ENCODE results near the gene SMARCC1.

DNA sequence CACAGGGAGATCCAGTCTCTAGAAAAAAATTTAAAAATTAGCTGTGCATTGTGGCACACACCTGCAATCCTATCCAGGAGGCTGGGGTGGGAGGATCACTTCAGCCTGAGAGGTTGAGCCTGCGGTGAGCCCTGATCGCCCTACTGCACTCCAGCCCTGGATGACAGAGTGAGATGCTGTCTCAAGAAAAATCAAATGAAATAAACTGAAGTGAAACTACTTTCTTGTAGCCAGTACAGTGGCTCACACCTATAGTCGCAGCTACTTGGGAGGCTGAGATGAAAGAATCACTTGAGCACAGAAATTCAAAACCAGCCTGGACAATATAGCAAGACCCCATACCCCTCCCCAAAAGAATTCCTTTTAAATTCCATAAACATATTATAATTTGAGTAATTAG, 35.4 kb downstream of the SMARCC1 start:
- TF ChIP-seq CTCF (conservative IDR thresholded peaks at IDR 0.05; ENCODE audit: low read length) (no peak), EZH2phosphoT487 (IDR thresholded peaks at IDR 0.05; ENCODE audit: borderline replicate concordance) (no peak)

Data from Loucy (cell line).